Medulla oblongata (tissue), 1 donor: Measurements from ENCODE around the gene IL36A.

ENCODE experiments used
- DNase-seq: peaks from one replicate; pipeline ENCODE4 v3.0.0-alpha.2; 2015; ENCODE audit errors: extremely low spot score

IL36A gene

GRCh38 chr2:113050921-113051895 is 45.9 kb downstream of the IL36A start:
- DNase-seq, result no peak

DNA sequence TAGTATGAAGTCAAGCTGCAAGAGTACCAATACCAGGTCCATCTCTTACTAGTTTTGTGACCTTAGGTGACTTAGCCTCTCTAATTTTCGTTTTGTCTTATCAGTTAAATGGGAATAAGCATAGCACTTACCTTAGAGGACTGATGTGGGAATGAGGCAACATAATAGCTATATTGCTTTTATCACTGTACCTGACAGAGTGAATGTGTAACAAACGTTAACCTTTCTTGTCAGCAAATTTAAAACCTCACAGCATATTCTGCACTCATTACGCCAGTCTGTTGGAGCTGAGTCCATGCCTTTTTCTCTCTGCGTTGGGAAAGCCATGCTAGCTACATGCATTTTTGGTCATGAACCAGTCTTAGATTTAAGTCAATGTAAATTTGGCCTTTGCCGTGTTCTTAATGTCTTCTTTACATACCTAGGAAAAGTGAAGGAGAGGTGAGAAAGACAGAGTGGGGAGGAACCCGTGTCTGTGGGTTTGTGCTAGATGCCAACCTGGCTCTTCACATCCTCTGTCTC is 47.2 kb downstream of the IL36A start, which contains the start of gene IL36B:
TSS of gene IL36B (minus strand) at position 472 of the 522 bp plus-strand sequence.
- DNase-seq, result no peak

- no peak for DNase-seq
These were observed 48.4 kb downstream of the IL36A start for GRCh38 chr2:113053666-113054065.

DNA sequence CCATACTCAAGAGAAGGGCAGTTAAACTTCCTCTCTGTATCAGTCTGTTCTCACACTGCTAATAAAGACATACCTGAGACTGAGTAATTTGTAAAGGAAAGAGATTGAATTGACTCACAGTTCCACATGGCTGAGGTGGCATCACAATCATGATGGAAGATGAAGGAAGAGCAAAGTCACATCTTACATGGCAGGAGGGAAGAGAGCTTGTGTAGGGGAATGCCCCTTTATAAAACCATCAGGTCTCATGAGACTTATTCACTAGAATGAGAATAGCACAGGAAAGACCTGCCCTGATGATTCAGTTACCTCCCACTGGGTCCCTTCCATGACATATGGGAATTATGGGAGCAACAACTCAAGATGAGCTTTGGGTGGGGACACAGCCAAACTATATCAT is 48.8 kb downstream of the IL36A start:
- no peak for DNase-seq

DNA sequence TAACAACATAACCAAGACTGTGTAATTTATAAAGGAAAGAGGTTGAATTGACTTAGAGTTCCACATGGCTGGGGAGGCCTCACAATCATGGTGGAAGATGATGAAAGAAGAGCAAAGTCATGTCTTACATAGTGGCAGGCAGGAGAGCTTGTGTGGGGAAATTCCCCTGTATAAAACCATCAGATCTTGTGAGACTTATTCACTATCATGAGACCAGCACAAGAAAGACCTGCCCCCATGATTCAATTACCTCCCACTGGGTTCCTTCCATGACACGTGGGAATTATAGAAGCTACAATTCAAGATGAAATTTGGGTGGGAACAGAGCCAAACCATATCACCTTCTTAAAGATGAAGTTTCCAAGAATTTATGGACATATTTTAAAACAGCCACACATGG is 51.3 kb downstream of the IL36A start:
- no peak for DNase-seq

GRCh38 chr2:113057117-113057516 is 51.9 kb downstream of the IL36A start:
- DNase-seq, result no peak
